Endothelial cell of umbilical vein (primary cell): Measurements from ENCODE around the gene C22orf39. TPM values are rescaled to one million over a fixed set of nuclear protein-coding genes. Genes with fewer than 3 reads are reported as not detected.

Experiments used
- BruUV-seq: library from RNA; stranded (reverse); fragments of 400-500 nt; replicated peaks from 2 replicates; lab custom pipeline; 2021; lab: Mats Ljungman, UMichigan
- CTCF ChIA-PET: fragments of 300-600, 350-600 bp; sonication (Branson Sonifier 250); formaldehyde crosslinking; loops from one replicate; lab custom pipeline; 2021; ENCODE audit warnings: antibody characterized with exemption, inconsistent platforms; lab: Charles Lee
- POLR2A ChIA-PET: fragments of 300-600, 350-600 bp; sonication (Branson Sonifier 250); formaldehyde crosslinking; loops from one replicate; lab custom pipeline; 2021; ENCODE audit warnings: antibody characterized with exemption, inconsistent platforms; lab: Charles Lee
- DNase-seq: peaks from one replicate; pipeline ENCODE4 v3.0.0-alpha.2; 2011; ENCODE audit warnings: low read depth, low spot score
- FAIRE-seq: peaks from 2 replicates; lab custom pipeline; 2011; peaks lifted over from hg19 to GRCh38; lab: Jason Lieb, UNC
- H2AFZ ChIP-seq: 2 replicates; pipeline ENCODE4 v1.6.0; 2012; ENCODE audit warnings: low read depth, low read length, control low read depth, inconsistent platforms
- H3K27ac ChIP-seq: 2 replicates; pipeline ENCODE4 v1.5.1; 2011; ENCODE audit warnings: low read depth, mild to moderate bottlenecking, control low read depth, low read length, moderate library complexity; ENCODE audit not compliant: insufficient read depth
- H3K27me3 ChIP-seq, 2 experiments: 2 replicates each; pipeline versions ENCODE4 v1.6.0 to v1.6.1; 2011; ENCODE audit warnings: low read length in 2 of 2, mixed read lengths in 1 of 2; ENCODE audit not compliant: control insufficient read depth in 2 of 2, insufficient read depth in 2 of 2
- H3K36me3 ChIP-seq, 2 experiments: 2 replicates in 1 of 2; 3 replicates in 1 of 2; pipeline ENCODE4 v1.5.1; 2011; ENCODE audit warnings: low read length in 2 of 2, mild to moderate bottlenecking in 1 of 2, moderate library complexity in 1 of 2; ENCODE audit not compliant: control insufficient read depth in 2 of 2, insufficient read depth in 2 of 2; ENCODE audit errors: extremely low read depth in 1 of 2
- H3K4me1 ChIP-seq: 3 replicates; pipeline ENCODE4 v1.5.1; 2011; ENCODE audit warnings: mild to moderate bottlenecking, low read length; ENCODE audit not compliant: control insufficient read depth, insufficient read depth; ENCODE audit errors: extremely low read depth
- H3K4me2 ChIP-seq: 2 replicates; pipeline ENCODE4 v1.6.1; 2011; ENCODE audit warnings: low read length, control low read depth, mixed read lengths; ENCODE audit not compliant: insufficient read depth
- H3K4me3 ChIP-seq, 3 experiments: fragments of 200-600 bp in 1 of 3; sonication (generic), shearing (Covaris generic) in 1 of 3; replicated peaks in 1 of 3; 2 replicates each; pipeline ENCODE4 v1.5.1; 2011 to 2016; ENCODE audit warnings: control low read depth in 3 of 3, low read length in 3 of 3, mild to moderate bottlenecking in 2 of 3, inconsistent platforms in 1 of 3, low read depth in 1 of 3, moderate library complexity in 1 of 3; ENCODE audit not compliant: insufficient read depth in 1 of 3
- H3K79me2 ChIP-seq: 2 replicates; pipeline ENCODE4 v1.6.0; 2012; ENCODE audit warnings: low read length, inconsistent platforms; ENCODE audit not compliant: control insufficient read depth, insufficient read depth
- H3K9ac ChIP-seq: replicated peaks from 2 replicates; pipeline ENCODE3; 2011; ENCODE audit warnings: low read length, control low read depth; ENCODE audit not compliant: insufficient read depth; ENCODE audit errors: extremely low read depth
- H3K9me1 ChIP-seq: replicated peaks from 3 replicates; pipeline ENCODE4 v1.6.0; 2011; ENCODE audit warnings: mild to moderate bottlenecking, low read length; ENCODE audit not compliant: control insufficient read depth, insufficient read depth; ENCODE audit errors: extremely low read depth
- H3K9me3 ChIP-seq: replicated peaks from 2 replicates; pipeline ENCODE4 v1.5.1; 2012; ENCODE audit warnings: low read length, inconsistent platforms; ENCODE audit not compliant: control insufficient read depth, insufficient read depth
- H4K20me1 ChIP-seq: replicated peaks from 2 replicates; pipeline ENCODE3; 2011; ENCODE audit warnings: mild to moderate bottlenecking, low read length; ENCODE audit not compliant: control insufficient read depth, insufficient read depth; ENCODE audit errors: extremely low read depth
- EZH2 ChIP-seq: IDR thresholded peaks from 2 replicates; pipeline ENCODE4 v1.6.1; 2012; ENCODE audit warnings: borderline replicate concordance, low read depth, mild to moderate bottlenecking, moderate library complexity, low read length, inconsistent platforms; ENCODE audit not compliant: severe bottlenecking
- FOS ChIP-seq: IDR thresholded peaks from 2 replicates; pipeline ENCODE4 v1.6.1; 2011; ENCODE audit warnings: mild to moderate bottlenecking, low read length, moderate library complexity, borderline replicate concordance; ENCODE audit not compliant: insufficient read depth
- GATA2 ChIP-seq: IDR thresholded peaks from 2 replicates; pipeline ENCODE4 v1.7.0; 2011; ENCODE audit warnings: low read depth, mild to moderate bottlenecking, moderate library complexity, mixed read lengths, low read length; ENCODE audit not compliant: insufficient read length, insufficient read depth
- JUN ChIP-seq: IDR thresholded peaks from 2 replicates; pipeline ENCODE4 v1.6.1; 2011; ENCODE audit warnings: borderline replicate concordance, low read depth; ENCODE audit not compliant: insufficient read length, insufficient read depth
- MYC ChIP-seq: IDR thresholded peaks from one replicate; pipeline ENCODE4 v1.6.1; 2011; ENCODE audit warnings: mild to moderate bottlenecking, low read depth, low read length
- POLR2A ChIP-seq: IDR thresholded peaks from 2 replicates; pipeline ENCODE4 v1.6.1; 2012; ENCODE audit warnings: low read depth, mild to moderate bottlenecking, control low read depth, low read length
- POLR2AphosphoS5 ChIP-seq: IDR thresholded peaks from 2 replicates; pipeline ENCODE4 v1.6.1; 2012; ENCODE audit warnings: low read depth, mild to moderate bottlenecking, control low read depth, low read length, moderate library complexity; ENCODE audit not compliant: insufficient read depth
- dilution Hi-C: fragments of 300-500 bp; cut with MboI; formaldehyde crosslinking; loops from one replicate; pipeline ENCODE4 v1.15.0; 2019; ENCODE audit warnings: low sequenced_read_pairs; ENCODE audit not compliant: extremely low pct_ligation_motif_present
- intact Hi-C: fragments of 100-400 bp; cut with micrococcal nuclease; formaldehyde crosslinking; loops from one replicate; pipeline ENCODE4 v1.10.0; 2022
- polyA plus RNA-seq, 4 experiments: library from polyadenylated mRNA; depleted of rRNA in 3 of 4; stranded (reverse) in 3 of 4; unstranded in 1 of 4; fragments of >200 nt; gene quantifications; 2 replicates each; pipeline versions ENCODE4 v1.2.1 to v1.2.3, GENCODE V29; 2011 to 2012; ENCODE audit warnings: missing spikeins in 1 of 4
- total RNA-seq: library from RNA; stranded (reverse); gene quantifications from 2 replicates; pipeline ENCODE4 v1.2.3, GENCODE V29; 2021
- TF ChIP-seq, protein P1 (sequence below): IDR thresholded peaks from 2 replicates; pipeline ENCODE4 v1.6.1; 2011; ENCODE audit not compliant: insufficient read depth, insufficient read length
- TF ChIP-seq, protein P2 (sequence below), 2 donors: IDR thresholded peaks; 1 replicate in 1 of 2; 2 replicates in 1 of 2; pipeline ENCODE4 v1.5.1; 2011; ENCODE audit warnings: low read length in 2 of 2, mild to moderate bottlenecking in 2 of 2, moderate library complexity in 2 of 2, control low read depth in 1 of 2, inconsistent platforms in 1 of 2, low read depth in 1 of 2; ENCODE audit not compliant: insufficient read depth in 1 of 2; ENCODE audit errors: extremely low read depth in 1 of 2

C22orf39 gene
- total and polyA plus RNA-seq, 2 donors (not counting 3 experiments of a cell fraction or from before 2014, with no cell fraction given), result 26.1 to 28.0 TPM

DNA sequence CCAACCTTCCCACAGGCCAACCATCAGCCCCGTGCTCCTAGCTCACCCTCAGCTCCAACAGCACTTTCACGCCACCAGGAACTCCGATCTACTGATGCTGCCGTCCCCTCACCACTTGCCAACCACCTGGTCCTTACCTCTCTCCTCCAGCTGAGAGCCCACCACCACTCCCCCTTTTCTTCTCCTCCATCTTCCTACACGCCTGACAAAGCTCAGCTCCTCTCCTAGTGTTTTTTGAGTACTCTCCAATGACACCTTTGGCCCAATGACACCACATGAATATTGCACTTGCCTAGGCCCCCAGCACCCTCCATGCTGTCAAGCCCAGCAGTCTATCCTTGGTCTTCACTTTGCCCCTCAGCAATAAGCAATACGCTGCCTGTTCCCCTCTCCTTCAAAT is 46.6 kb downstream of the C22orf39 start:
- H3K4me3 ChIP-seq, result no peak overlapping the region
- FAIRE-seq, result no peak
- POLR2A ChIA-PET, result no interaction called here
- no peaks in the 10 kb centered on the region for H3K9me1 ChIP-seq
- H4K20me1 ChIP-seq, result no peaks in the 10 kb centered on the region
- dilution Hi-C loops (no loop called here), intact Hi-C loops (no loop called here)
- no peaks in the 10 kb centered on the region for H3K9me3 ChIP-seq
- CTCF ChIA-PET, result no interaction called here
- H3K79me2 ChIP-seq, result no peaks in the 10 kb centered on the region
- TF ChIP-seq, protein P1, sequence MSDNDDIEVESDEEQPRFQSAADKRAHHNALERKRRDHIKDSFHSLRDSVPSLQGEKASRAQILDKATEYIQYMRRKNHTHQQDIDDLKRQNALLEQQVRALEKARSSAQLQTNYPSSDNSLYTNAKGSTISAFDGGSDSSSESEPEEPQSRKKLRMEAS, result no peak
- no peak for TF ChIP-seq MYC
- TF ChIP-seq GATA2, result no peak
- TF ChIP-seq EZH2, result no peak
- no peak for TF ChIP-seq POLR2A
- no peak for TF ChIP-seq JUN
- no peak for TF ChIP-seq POLR2AphosphoS5
- no peak for DNase-seq
- no peak overlapping the region for H3K9ac ChIP-seq
- BruUV-seq, result no TSS peak
- no peak overlapping the region for H2AFZ ChIP-seq
- no peaks in the 10 kb centered on the region for H3K4me1 ChIP-seq
- H3K27ac ChIP-seq, result no peak overlapping the region
- peaks cover 4 to 16% of the 10 kb centered on the region in 2 experiments for H3K36me3 ChIP-seq
- H3K27me3 ChIP-seq, result no peaks in the 10 kb centered on the region
- H3K4me2 ChIP-seq, result no peak overlapping the region

DNA sequence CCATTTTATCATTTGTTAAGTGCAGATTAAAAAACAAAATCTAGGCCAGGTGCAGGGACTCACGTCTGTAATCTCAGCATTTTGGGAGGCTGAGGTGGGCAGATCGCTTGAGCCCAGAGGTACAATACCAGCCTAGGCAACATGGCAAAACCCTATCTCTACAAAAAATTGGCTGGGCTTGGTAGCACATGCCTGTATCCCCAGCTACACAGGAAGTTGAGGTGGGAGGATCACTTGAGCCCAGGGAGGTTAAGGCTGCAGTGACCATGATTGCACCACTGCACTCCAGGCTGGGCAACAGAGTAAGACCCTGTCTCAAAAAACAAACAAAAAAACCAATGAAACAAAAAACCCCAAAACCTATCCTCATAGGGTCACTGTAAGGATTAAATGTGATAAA is 48.9 kb downstream of the C22orf39 start:
- DNase-seq, result no peak
- no TSS peak for BruUV-seq
- TF ChIP-seq FOS, result no peak
- TF ChIP-seq GATA2, result no peak
- TF ChIP-seq EZH2, result no peak
- TF ChIP-seq JUN, result no peak
- TF ChIP-seq POLR2AphosphoS5, result no peak
- TF ChIP-seq, protein P1, result no peak
- no peak for TF ChIP-seq MYC
- TF ChIP-seq POLR2A, result no peak
- TF ChIP-seq, protein P2, sequence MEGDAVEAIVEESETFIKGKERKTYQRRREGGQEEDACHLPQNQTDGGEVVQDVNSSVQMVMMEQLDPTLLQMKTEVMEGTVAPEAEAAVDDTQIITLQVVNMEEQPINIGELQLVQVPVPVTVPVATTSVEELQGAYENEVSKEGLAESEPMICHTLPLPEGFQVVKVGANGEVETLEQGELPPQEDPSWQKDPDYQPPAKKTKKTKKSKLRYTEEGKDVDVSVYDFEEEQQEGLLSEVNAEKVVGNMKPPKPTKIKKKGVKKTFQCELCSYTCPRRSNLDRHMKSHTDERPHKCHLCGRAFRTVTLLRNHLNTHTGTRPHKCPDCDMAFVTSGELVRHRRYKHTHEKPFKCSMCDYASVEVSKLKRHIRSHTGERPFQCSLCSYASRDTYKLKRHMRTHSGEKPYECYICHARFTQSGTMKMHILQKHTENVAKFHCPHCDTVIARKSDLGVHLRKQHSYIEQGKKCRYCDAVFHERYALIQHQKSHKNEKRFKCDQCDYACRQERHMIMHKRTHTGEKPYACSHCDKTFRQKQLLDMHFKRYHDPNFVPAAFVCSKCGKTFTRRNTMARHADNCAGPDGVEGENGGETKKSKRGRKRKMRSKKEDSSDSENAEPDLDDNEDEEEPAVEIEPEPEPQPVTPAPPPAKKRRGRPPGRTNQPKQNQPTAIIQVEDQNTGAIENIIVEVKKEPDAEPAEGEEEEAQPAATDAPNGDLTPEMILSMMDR (IDR thresholded peaks at IDR 0.05; ENCODE audit: extremely low read depth in 1 of 2, insufficient read depth in 1 of 2, low read depth in 1 of 2, low read length in 2 of 2), result no peak
- no peak for FAIRE-seq
- dilution Hi-C loops, result no loop called here
- CTCF ChIA-PET, result interaction anchor here (0.7 kb wide), 1 partner anchor 11 kb away, joined by 3 read pairs; no protein-coding TSS in a partner anchor
- no peak overlapping the region for H3K9ac ChIP-seq
- no peaks in the 10 kb centered on the region for H3K27me3 ChIP-seq
- POLR2A ChIA-PET, result no interaction called here
- no peaks in the 10 kb centered on the region for H3K9me1 ChIP-seq
- no peaks in the 10 kb centered on the region for H3K79me2 ChIP-seq
- H3K4me3 ChIP-seq, result no peak overlapping the region
- intact Hi-C loops, result no loop called here
- H3K4me1 ChIP-seq, result no peaks in the 10 kb centered on the region
- H3K4me2 ChIP-seq, result no peak overlapping the region
- no peaks in the 10 kb centered on the region for H3K9me3 ChIP-seq
- no peak overlapping the region for H3K27ac ChIP-seq
- peaks cover 13 to 24% of the 10 kb centered on the region in 2 experiments for H3K36me3 ChIP-seq
- H4K20me1 ChIP-seq, result no peaks in the 10 kb centered on the region
- H2AFZ ChIP-seq, result no peak overlapping the region
